CD4-positive, alpha-beta T cell treated with Interleukin-6 for 4 hours (primary cell): ENCODE results near the gene APOB.
"Not testable (repeated sequence)": the region's sequence is repeated elsewhere in the genome, so short reads cannot be mapped to it uniquely, and the experiment has no call there.

Experiments
- DNase-seq: peaks from one replicate; pipeline ENCODE4 v3.0.0-alpha.2; 2020; ENCODE audit warnings: mixed read lengths

APOB gene

GRCh38 chr2:21032338-21033236 is 11.3 kb downstream of the APOB start:
- DNase-seq: no peak

GRCh38 chr2:21030983-21031968 is 12.6 kb downstream of the APOB start:
- DNase-seq: no peak

GRCh38 chr2:21029519-21029918 is 14.4 kb downstream of the APOB start:
- no peak for DNase-seq

- not testable (repeated sequence) for DNase-seq
Observed at GRCh38 chr2:21028951-21029350, 14.9 kb downstream of the APOB start.

GRCh38 chr2:21028021-21028947 is 15.6 kb downstream of the APOB start:
- DNase-seq: no peak

- no peak for DNase-seq
Observed at GRCh38 chr2:21026479-21027282, 17.2 kb downstream of the APOB start.

GRCh38 chr2:21025690-21026478 is 18.0 kb downstream of the APOB start:
- DNase-seq: no peak

- DNase-seq: no peak
Observed at GRCh38 chr2:21024722-21025389, 19.0 kb downstream of the APOB start.

- no peak for DNase-seq
Observed at GRCh38 chr2:21024198-21024597, 19.7 kb downstream of the APOB start.

- no peak for DNase-seq
Observed at GRCh38 chr2:21023419-21024181, 20.3 kb downstream of the APOB start.

GRCh38 chr2:21022792-21023367 is 21.0 kb downstream of the APOB start:
- DNase-seq: no peak

- no peak for DNase-seq
Observed at GRCh38 chr2:21021430-21021829, 22.4 kb downstream of the APOB start.

GRCh38 chr2:21020668-21021288 is 23.1 kb downstream of the APOB start:
- no peak for DNase-seq

- DNase-seq: no peak
Observed at GRCh38 chr2:21020031-21020667, 23.7 kb downstream of the APOB start.

- no peak for DNase-seq
Observed at GRCh38 chr2:21019678-21020021, 24.2 kb downstream of the APOB start.

GRCh38 chr2:21019000-21019677 is 24.7 kb downstream of the APOB start:
- DNase-seq: no peak

- no peak for DNase-seq
Observed at GRCh38 chr2:21018290-21018689, 25.6 kb downstream of the APOB start.
